K562 treated with DMSO at 1 percent for 48 hours (cell line): ENCODE data around the gene ANKFN1. TPM values are rescaled to one million over a fixed set of nuclear protein-coding genes. Genes with fewer than 3 reads are reported as not detected.

ENCODE experiments used
- total RNA-seq: library from RNA; unstranded; fragments of 300-600 nt; gene quantifications from 2 replicates; pipeline ENCODE4 v1.2.3, GENCODE V29; 2022; ENCODE audit warnings: low replicate concordance; ENCODE audit errors: extremely low read depth

The ANKFN1 gene, protein sequence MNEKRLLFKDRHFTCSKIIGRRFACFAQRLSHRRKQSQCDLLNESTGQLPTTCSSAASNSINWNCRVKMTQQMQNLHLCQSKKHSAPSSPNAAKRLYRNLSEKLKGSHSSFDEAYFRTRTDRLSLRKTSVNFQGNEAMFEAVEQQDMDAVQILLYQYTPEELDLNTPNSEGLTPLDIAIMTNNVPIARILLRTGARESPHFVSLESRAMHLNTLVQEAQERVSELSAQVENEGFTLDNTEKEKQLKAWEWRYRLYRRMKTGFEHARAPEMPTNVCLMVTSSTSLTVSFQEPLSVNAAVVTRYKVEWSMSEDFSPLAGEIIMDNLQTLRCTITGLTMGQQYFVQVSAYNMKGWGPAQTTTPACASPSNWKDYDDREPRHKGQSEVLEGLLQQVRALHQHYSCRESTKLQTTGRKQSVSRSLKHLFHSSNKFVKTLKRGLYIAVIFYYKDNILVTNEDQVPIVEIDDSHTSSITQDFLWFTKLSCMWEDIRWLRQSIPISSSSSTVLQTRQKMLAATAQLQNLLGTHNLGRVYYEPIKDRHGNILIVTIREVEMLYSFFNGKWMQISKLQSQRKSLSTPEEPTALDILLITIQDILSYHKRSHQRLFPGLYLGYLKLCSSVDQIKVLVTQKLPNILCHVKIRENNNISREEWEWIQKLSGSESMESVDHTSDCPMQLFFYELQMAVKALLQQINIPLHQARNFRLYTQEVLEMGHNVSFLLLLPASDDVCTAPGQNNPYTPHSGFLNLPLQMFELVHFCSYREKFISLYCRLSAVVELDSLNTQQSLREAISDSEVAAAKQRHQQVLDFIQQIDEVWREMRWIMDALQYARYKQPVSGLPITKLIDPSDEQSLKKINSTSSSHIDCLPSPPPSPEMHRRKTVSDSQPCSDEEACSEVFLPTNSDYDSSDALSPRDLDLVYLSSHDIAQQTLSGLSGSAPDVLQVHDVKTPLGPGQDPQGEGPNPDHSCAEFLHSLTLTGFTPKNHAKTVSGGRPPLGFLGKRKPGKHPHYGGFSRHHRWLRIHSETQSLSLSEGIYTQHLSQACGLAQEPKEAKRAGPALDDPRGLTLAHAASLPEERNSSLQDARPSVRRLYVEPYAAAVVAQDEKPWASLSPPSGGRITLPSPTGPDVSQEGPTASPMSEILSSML
- total RNA-seq = not detected in 2 replicates

DNA sequence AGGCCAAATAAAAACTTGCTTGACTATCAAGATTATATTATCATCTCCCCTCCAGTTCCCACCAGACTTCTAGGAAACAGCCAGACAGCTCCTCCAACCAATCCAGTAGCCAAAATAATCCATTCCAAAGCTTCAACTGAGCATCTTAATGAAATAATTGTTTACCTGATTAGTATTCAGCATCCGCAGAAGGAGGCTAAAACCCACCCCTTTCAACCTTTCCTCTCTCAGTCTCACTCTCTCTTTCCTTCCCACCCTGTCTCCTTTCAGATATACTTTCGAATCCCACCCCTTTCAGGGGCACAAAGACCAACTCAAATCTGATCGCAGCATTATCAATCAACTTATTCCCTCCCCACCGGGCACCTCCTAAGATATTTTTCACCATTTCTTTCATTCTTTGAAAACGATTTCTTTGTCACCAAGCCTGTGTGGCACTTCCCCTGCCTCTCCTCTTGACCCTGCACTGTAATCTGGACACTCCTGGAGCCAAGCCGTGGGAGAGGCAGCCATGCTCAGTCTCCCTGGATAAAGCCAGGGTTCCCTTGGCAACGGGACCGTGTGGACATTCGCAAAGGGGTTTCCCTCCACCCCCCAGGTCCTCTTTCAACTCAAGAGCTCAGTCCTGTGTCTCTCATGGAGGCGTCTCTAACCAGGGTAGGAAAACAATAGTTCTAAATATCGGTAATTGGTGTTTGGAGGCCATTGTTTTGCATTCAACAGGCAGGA lies at the start of gene ANKFN1:
Gene ANKFN1, plus strand, starts transcription at position 602 of the 729 bp plus-strand sequence. CDS start 59,193 bp downstream, outside the sequence.

